Peyer's patch (tissue), 4 donors: ENCODE measurements around the gene ACTC1.

ENCODE experiments used
- CTCF ChIP-seq, 6 experiments: fragments of 450-650 bp in 4 of 6; fragments of 200-600 bp in 2 of 6; sonication (generic) in 1 of 6; IDR thresholded peaks; one replicate each; pipeline ENCODE4 v1.5.1; 2017 to 2019; ENCODE audit warnings: antibody characterized with exemption in 6 of 6, mild to moderate bottlenecking in 3 of 6, moderate library complexity in 1 of 6
- POLR2A ChIP-seq, 2 donors: fragments of 450-650 bp; IDR thresholded peaks; one replicate each; pipeline ENCODE4 v1.5.1; 2017; ENCODE audit warnings: antibody characterized with exemption in 2 of 2, mild to moderate bottlenecking in 2 of 2, moderate library complexity in 2 of 2

GRCh38 chr15:34772312-34772711 lies 23.0 kb downstream of the ACTC1 start:
- TF ChIP-seq CTCF (IDR thresholded peaks at IDR 0.05) (no peak), POLR2A (IDR thresholded peaks at IDR 0.05) (no peak)
